T-helper 1 cell (primary cell): ENCODE results near the gene RNF4.
"Not testable (repeated sequence)": the region's sequence is repeated elsewhere in the genome, so short reads cannot be mapped to it uniquely, and the experiment has no call there.

Experiments
- DNase-seq, 5 donors: peaks; one replicate each; pipeline ENCODE4 v3.0.0-alpha.2; 2012 to 2020

Gene RNF4

GRCh38 chr4:2535376-2536192 lies 66.7 kb downstream of the RNF4 start:
- DNase-seq = peak; percentile 22 to 48 (median 34)

DNA sequence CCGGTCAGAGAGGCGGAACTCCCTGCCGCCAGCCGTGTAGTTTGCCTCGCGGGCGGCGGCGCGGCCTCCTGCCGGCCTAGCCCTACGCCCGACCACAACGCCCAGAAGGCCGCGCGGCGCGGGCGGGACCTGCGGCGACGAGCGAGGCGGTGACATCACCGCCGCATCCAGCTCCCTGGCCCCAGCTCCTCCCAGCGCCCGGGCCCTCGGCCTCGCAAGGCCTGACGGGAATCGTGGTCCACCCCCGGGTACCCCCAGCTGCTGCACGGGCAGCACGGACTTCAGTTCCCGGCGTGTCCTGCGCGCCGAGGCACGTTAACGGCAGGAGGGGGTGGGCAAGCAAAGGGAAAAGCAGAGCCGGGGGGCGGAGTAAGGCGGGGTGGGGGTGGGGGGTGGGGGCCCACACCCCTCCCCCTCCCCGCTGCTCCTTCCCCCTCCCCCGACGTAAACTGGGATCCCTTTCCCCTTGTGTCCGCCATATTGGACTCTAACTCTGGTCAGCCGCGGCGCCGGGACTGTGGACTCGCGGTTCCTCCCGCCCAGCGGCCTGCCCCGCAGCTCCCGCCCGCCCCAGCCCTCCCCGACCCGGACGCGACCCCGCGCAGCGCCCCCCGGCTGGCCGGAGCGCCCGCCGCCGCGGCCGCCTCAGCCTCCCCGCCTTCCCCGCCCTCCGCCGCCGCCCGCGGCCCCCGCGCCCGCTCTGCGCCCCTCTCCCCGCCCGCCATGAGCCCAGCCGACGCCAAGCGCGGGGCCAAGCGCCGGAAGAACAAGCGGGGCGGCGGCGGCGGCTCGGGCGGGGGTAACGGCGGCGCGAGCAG lies 67.5 kb downstream of the RNF4 start, which contains the start of gene FAM193A:
Gene FAM193A, plus strand, starts transcription at position 455 of the 818 bp plus-strand sequence. Its CDS starts 269 bp downstream, at position 724.
- peak; percentile 97 to 100 (median 98) for DNase-seq

- DNase-seq = peak; percentile 29 to 51 (median 47)
Measured at GRCh38 chr4:2537011-2537830, 68.3 kb downstream of the RNF4 start.

DNA sequence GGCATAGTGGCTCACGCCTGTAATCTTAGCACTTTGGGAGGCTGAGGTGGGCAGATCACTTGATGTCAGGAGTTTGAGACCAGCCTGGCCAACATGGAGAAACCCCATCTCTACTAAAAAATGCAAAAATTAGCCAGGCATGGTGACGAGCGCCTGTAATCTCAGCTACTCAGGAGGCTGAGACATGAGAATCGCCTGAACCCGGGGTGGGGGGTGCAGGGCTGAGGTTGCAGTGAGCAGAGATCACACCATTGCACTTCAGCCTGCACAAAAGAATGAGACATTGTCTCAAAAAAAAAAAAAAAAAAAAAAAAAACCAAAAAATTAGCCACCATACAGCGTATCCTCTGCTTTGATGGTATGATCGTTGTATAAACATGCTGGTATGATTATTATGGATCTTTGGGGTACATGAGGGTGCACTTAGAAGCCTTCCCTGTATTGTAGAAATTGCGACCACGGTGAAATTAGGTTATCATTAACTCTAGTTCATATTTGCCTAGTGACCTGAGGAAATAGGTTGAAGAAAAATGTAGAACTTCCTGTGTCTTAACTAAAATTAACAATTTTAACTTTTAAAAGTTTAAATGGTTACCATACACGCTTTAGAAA lies 74.8 kb downstream of the RNF4 start:
- not testable (repeated sequence) for DNase-seq

DNA sequence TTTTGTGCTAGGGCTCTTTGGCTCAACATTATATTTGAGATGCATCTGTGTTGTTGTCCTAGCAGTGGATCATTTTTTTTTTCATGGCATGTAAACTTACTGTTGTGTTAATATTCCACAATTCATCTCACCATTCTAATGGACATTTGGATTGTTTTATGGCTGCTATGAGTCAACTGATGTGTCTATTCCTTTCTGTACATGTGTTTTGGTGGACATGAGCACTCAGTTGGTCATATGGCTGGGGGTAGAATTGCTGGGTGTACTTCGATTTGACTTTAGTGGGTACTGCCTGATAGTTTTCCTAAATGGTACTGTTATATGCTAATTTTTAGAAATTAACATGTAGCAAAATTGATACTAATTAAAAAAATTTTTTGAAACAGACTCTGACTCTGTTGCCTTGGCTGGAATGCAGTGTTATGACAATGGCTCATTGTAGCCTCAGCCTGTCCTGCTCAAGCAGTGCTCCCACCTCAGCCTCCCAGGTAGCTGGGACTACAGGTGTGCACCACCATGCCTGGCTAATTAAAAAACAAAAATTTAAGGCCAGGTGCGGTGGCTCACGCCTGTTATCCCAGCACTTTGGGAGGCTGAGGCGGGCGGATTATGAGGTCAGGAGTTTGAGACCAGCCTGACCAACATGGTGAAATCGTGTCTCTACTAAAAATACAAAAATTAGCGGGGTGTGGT lies 76.6 kb downstream of the RNF4 start:
- no peak for DNase-seq

GRCh38 chr4:2546286-2546823 lies 77.4 kb downstream of the RNF4 start:
- DNase-seq = no peak

DNA sequence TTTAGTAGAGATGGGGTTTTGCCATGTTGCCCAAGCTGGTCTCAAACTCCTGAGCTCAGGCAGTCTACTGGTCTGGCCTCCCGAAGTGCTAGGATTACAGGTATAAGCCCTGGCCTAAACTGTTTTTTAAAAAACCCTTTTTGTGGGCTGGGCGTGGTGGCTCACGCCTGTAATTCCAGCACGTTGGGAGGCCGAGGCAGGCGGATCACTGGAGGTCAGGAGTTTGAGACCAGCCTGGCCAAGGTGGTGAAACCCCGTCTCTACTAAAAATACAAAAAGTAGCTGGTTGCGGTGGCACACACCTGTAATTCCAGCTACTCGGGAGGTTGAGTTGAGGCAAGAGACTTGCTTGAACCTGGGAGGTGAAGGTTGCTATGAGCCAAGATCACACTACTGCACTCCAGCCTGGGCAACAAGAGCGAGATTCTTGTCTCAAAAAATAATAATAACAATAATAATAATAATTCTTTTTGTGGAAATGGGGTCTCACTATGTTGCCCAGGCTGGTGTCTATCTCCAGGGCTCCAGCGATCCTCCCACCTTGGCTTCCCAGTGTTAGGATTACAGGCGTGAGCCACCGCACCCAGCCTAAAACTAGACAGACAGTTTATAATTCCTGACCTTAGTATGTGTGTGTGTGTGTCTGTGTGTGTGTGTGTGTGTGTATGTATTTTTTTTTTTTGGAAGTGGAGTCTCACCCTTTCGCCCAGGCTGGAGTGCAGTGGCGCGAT lies 78.2 kb downstream of the RNF4 start:
- not testable (repeated sequence) for DNase-seq

DNA sequence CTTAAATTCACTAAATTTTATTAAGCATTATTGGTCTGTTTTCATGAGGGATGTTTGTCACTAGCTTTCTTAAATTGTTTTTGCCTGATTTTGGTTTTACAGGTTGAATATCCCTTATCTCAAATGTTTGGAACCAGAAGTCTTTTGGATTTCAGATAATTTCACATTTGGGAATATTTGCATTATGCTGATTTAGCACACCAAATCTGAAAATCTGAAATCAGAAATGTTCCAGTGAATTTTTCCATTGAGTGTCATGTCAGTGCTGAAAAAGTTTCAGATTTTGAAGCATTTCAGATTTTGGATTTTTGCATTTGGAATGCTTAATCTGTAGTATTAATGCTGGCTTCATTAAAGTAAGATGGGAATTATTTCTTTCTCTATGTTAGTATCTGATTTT lies 82.2 kb downstream of the RNF4 start:
- DNase-seq = no peak

- no peak for DNase-seq
Measured at GRCh38 chr4:2552806-2553205, 83.9 kb downstream of the RNF4 start.

GRCh38 chr4:2558301-2558700 lies 89.4 kb downstream of the RNF4 start:
- DNase-seq = no peak

- no peak for DNase-seq
Measured at GRCh38 chr4:2560167-2560566, 91.3 kb downstream of the RNF4 start.
